ENCODE measurements around the gene SLAMF1. TPM values are rescaled to one million over a fixed set of nuclear protein-coding genes. Genes with fewer than 3 reads are reported as not detected.

Gene SLAMF1
- total and polyA plus RNA-seq, 2 of the 13 experiments (the other 11 are each of a cell fraction or from before 2014, with no cell fraction given): not detected

Other genes with a start within 250 kb of the SLAMF1 start
- gene VANGL2, start 246.5 kb downstream of the SLAMF1 start, total RNA-seq (2016; rRNA removed; fragmentation: Illumina TruSeq; extraction: Trizol): not detected in 2 replicates
- 0.09 and 0.18 TPM in 2 replicates for gene VANGL2, start 246.5 kb downstream of the SLAMF1 start, polyA plus RNA-seq (2011; rRNA removed)
- gene SLAMF6, start 123.8 kb downstream of the SLAMF1 start, total RNA-seq (2016; rRNA removed; fragmentation: Illumina TruSeq; extraction: Trizol): not detected in 2 replicates
- not detected in 2 replicates for gene SLAMF6, start 123.8 kb downstream of the SLAMF1 start, polyA plus RNA-seq (2011; rRNA removed)
- not detected in 2 replicates for gene CD84, start 67.5 kb downstream of the SLAMF1 start, total RNA-seq (2016; rRNA removed; fragmentation: Illumina TruSeq; extraction: Trizol)
- not detected in 2 replicates for gene CD84, start 67.5 kb downstream of the SLAMF1 start, polyA plus RNA-seq (2011; rRNA removed)
- not detected in 2 replicates for gene CD48, start 64.8 kb upstream of the SLAMF1 start, total RNA-seq (2016; rRNA removed; fragmentation: Illumina TruSeq; extraction: Trizol)
- gene CD48, start 64.8 kb upstream of the SLAMF1 start, polyA plus RNA-seq (2011; rRNA removed): not detected in 2 replicates
- not detected in 2 replicates for gene SLAMF7, start 92.2 kb upstream of the SLAMF1 start, total RNA-seq (2016; rRNA removed; fragmentation: Illumina TruSeq; extraction: Trizol)
- gene SLAMF7, start 92.2 kb upstream of the SLAMF1 start, polyA plus RNA-seq (2011; rRNA removed): not detected in 2 replicates
- not detected in 2 replicates for gene LY9, start 149.1 kb upstream of the SLAMF1 start, total RNA-seq (2016; rRNA removed; fragmentation: Illumina TruSeq; extraction: Trizol)
- gene LY9, start 149.1 kb upstream of the SLAMF1 start, polyA plus RNA-seq (2011; rRNA removed): not detected in 2 replicates
- 0.09 TPM in 1 of 2 replicates, not detected in the other for gene CD244, start 215.8 kb upstream of the SLAMF1 start, total RNA-seq (2016; rRNA removed; fragmentation: Illumina TruSeq; extraction: Trizol)
- not detected in 2 replicates for gene CD244, start 215.8 kb upstream of the SLAMF1 start, polyA plus RNA-seq (2011; rRNA removed)
- not detected in 2 replicates for gene ITLN1, start 238.1 kb upstream of the SLAMF1 start, total RNA-seq (2016; rRNA removed; fragmentation: Illumina TruSeq; extraction: Trizol)
- not detected in 2 replicates for gene ITLN1, start 238.1 kb upstream of the SLAMF1 start, polyA plus RNA-seq (2011; rRNA removed)